ENCODE data around the gene RIT2. TPM values are rescaled to one million over a fixed set of nuclear protein-coding genes. Genes with fewer than 3 reads are reported as not detected.

Gene RIT2
- total RNA-seq, 4 donors from 2014 or later, result not detected

GRCh38 chr18:42864876-42865275 is 250.6 kb downstream of the RIT2 start:
- TF ChIP-seq POLR2A (IDR thresholded peaks at IDR 0.05) (no peak), POLR2AphosphoS5 (IDR thresholded peaks at IDR 0.05) (no peak), EP300 (IDR thresholded peaks at IDR 0.05) (no peak), CTCF (IDR thresholded peaks at IDR 0.05) (no peak)
- no peaks in the 10 kb centered on the region for H3K4me1 ChIP-seq
- H3K9me3 ChIP-seq, result no peaks in the 10 kb centered on the region
- no peak overlapping the region for H3K4me3 ChIP-seq
- H3K36me3 ChIP-seq, result no peaks in the 10 kb centered on the region
- ATAC-seq, result no peak
- H3K27ac ChIP-seq, result no peak overlapping the region
- H3K27me3 ChIP-seq, result no peaks in the 10 kb centered on the region

GRCh38 chr18:42861271-42861670 is 254.2 kb downstream of the RIT2 start:
- no peak for ATAC-seq
- TF ChIP-seq EP300 (IDR thresholded peaks at IDR 0.05) (no peak), CTCF (IDR thresholded peaks at IDR 0.05) (no peak), POLR2AphosphoS5 (IDR thresholded peaks at IDR 0.05) (no peak), POLR2A (IDR thresholded peaks at IDR 0.05) (no peak)
- H3K27me3 ChIP-seq, result no peaks in the 10 kb centered on the region
- no peaks in the 10 kb centered on the region for H3K36me3 ChIP-seq
- no peaks in the 10 kb centered on the region for H3K9me3 ChIP-seq
- no peaks in the 10 kb centered on the region for H3K4me1 ChIP-seq
- no peak overlapping the region for H3K4me3 ChIP-seq
- no peak overlapping the region for H3K27ac ChIP-seq

GRCh38 chr18:42860548-42860947 is 254.9 kb downstream of the RIT2 start:
- WGBS, 2 donors (ENCODE audit: low coverage in 1 of 2), result 91 to 100% methylated on average over 1 of the region's 1 CpG
- H3K9me3 ChIP-seq, result no peaks in the 10 kb centered on the region
- H3K27me3 ChIP-seq, result no peaks in the 10 kb centered on the region
- ATAC-seq, result no peak
- no peaks in the 10 kb centered on the region for H3K36me3 ChIP-seq
- no peak overlapping the region for H3K4me3 ChIP-seq
- no peaks in the 10 kb centered on the region for H3K4me1 ChIP-seq
- TF ChIP-seq POLR2A (IDR thresholded peaks at IDR 0.05) (no peak), EP300 (IDR thresholded peaks at IDR 0.05) (no peak), CTCF (IDR thresholded peaks at IDR 0.05) (no peak), POLR2AphosphoS5 (IDR thresholded peaks at IDR 0.05) (no peak)
- no peak overlapping the region for H3K27ac ChIP-seq

GRCh38 chr18:42860011-42860410 is 255.5 kb downstream of the RIT2 start:
- TF ChIP-seq EP300 (IDR thresholded peaks at IDR 0.05), result no peak
- no peak for TF ChIP-seq CTCF (IDR thresholded peaks at IDR 0.05)
- no peak for TF ChIP-seq POLR2A (IDR thresholded peaks at IDR 0.05)
- no peak for TF ChIP-seq POLR2AphosphoS5 (IDR thresholded peaks at IDR 0.05)
- Histone ChIP-seq H3K27ac (no peak overlapping the region), H3K4me3 (no peak overlapping the region), H3K4me1 (no peaks in the 10 kb centered on the region), H3K27me3 (no peaks in the 10 kb centered on the region), H3K9me3 (no peaks in the 10 kb centered on the region), H3K36me3 (no peaks in the 10 kb centered on the region)
- ATAC-seq, result no peak

- ATAC-seq, result no peak
- Histone ChIP-seq H3K27me3 (no peaks in the 10 kb centered on the region), H3K4me3 (no peak overlapping the region), H3K4me1 (no peaks in the 10 kb centered on the region), H3K27ac (no peak overlapping the region), H3K36me3 (no peaks in the 10 kb centered on the region), H3K9me3 (no peaks in the 10 kb centered on the region)
- TF ChIP-seq POLR2A (IDR thresholded peaks at IDR 0.05) (no peak), EP300 (IDR thresholded peaks at IDR 0.05) (no peak), POLR2AphosphoS5 (IDR thresholded peaks at IDR 0.05) (no peak), CTCF (IDR thresholded peaks at IDR 0.05) (no peak)
- WGBS, 2 donors (ENCODE audit: low coverage in 1 of 2), result 64 to 88% methylated on average over 2 of the region's 2 CpGs
Observed at GRCh38 chr18:42854558-42854957, 260.9 kb downstream of the RIT2 start.
